HG03460 (cell line): ENCODE data around the gene ACER3.
"Not testable (repeated sequence)": the region's sequence is repeated elsewhere in the genome, so short reads cannot be mapped to it uniquely, and the experiment has no call there.

Experiments used
- ATAC-seq: cut with Tn5 transposase; IDR thresholded peaks from one replicate; pipeline ENCODE4 v1.9.1; 2021; ENCODE audit not compliant: unreplicated experiment

ACER3 gene

GRCh38 chr11:76836613-76837291, 24.0 kb upstream of the ACER3 start:
- no peak for ATAC-seq

- no peak for ATAC-seq
Observed at GRCh38 chr11:76837696-76838677, 22.7 kb upstream of the ACER3 start.

- ATAC-seq: no peak
Observed at GRCh38 chr11:76838678-76839068, 22.0 kb upstream of the ACER3 start.

DNA sequence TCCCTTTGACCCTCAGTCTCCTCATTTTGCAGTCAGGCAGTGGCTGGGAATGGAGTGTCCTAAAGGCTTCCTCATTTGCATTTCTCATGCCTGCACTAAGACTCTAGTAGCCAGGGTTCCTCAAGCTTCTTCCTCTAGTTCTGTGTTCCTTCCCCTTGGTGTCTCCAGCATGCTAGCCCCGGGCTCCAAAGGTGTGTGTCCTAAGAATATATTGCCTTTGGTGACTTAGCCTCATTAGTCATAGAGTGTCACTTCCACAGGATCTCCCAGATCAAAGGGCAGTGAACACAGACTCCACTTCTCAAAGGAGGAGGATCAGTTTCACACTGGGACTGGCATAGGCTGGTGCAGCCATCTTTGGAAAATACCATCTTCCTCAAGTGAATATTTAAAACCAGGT, 21.4 kb upstream of the ACER3 start:
- no peak for ATAC-seq

DNA sequence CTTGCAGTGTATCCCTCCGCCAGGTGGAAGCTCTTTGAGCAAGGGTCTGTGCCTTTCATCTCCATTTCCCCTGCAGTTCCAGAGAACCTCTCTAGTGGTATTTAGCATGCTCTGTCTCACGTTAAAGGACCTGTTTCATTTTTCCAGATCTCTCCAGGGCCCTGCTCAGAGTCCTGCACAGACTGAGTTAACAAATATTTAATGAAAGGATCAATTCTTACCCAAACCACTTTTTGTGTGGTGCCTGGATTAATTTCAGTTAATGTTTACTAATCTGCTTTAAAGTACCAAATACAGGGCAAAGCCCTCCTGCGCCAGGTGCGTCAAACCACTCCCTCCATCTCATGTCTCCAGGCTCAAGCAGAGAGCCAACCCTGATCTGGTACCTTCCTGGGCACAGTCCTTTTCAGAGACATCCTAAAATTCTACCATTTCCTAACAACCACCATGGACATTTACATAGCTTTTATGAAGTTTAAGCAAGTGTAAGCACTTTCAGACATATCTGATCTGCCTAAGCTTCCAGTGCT, 18.7 kb upstream of the ACER3 start:
- no peak for ATAC-seq

DNA sequence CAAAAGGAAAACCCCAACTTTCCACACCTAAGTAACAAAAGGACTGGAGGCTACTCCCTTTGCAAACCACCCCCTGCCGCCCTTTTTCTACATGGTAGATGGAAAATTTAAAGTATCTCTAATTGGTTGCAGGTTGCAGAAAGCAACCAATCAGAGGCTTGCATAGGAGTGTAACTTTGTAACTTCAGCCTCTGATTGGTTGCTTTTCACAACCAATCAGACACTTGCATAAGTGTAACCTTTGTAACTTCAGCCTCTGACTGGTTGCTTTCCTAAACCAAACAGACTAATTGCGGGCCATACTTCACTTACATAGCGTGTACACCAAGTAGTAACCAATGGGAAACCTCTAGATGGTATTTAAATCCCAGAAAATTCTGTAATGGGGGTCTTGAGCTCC, 16.8 kb upstream of the ACER3 start:
- no peak for ATAC-seq

GRCh38 chr11:76844511-76844910, 16.2 kb upstream of the ACER3 start:
- ATAC-seq: no peak

DNA sequence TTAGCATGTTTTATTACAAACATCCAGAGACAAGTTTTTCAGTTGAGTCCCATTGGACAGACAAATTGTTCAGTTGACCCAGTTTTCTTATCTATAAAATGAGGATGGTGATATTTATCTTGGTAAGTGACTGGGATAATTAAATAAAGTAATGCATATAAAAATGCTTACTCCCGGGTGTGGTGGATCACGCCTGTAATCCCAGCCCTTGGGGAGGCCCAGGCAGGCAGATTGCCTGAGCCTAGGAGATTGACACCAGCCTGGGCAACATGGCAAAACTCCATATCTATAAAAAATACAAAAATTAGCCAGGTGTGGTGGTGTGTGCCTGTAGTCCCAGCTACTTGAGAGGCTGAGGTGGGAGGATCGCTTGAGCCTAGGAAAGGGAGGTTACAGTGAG, 15.6 kb upstream of the ACER3 start:
- no peak for ATAC-seq

- no peak for ATAC-seq
Observed at GRCh38 chr11:76846441-76846840, 14.3 kb upstream of the ACER3 start.

DNA sequence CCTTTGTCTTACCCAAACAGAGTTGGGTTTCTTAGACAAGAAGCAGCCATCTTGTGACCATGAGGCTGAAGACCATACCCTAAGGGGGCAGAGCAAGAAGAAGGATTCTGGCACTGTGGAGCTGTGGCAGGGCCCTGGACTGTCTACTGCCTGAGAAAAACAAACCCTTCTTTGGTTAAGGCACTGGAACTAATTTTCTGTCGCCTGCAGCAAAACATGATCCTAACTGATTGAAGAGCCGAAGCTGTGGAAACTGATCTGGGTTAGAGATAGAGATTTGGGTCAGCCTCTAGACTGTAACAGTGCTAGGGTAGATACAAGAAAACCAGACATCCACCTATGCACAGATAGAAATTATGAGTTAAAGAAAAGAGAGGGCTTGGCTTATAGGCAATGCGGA, 11.3 kb upstream of the ACER3 start:
- ATAC-seq: no peak

GRCh38 chr11:76850130-76850529, 10.6 kb upstream of the ACER3 start:
- no peak for ATAC-seq

DNA sequence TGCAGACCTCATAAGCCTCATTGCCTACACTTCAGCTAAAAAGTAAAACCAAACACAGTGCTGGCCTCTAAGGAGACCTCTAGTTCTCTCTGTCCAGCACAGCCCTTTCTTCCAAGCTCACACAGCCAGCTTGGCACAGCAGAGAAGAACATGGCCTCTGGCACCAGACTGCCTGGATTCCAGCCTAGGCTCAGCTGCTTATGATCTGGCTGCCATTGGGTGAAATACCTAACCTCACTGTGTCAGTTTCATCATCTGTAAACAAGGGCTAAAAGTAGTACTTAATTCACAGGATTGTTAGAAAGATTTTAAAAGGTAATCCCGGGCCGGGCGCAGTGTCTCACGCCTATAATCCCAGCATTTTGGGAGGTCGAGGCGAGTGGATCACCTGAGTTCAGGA, 9.9 kb upstream of the ACER3 start:
- no peak for ATAC-seq

- no peak for ATAC-seq
Observed at GRCh38 chr11:76854709-76855108, 6.0 kb upstream of the ACER3 start.

DNA sequence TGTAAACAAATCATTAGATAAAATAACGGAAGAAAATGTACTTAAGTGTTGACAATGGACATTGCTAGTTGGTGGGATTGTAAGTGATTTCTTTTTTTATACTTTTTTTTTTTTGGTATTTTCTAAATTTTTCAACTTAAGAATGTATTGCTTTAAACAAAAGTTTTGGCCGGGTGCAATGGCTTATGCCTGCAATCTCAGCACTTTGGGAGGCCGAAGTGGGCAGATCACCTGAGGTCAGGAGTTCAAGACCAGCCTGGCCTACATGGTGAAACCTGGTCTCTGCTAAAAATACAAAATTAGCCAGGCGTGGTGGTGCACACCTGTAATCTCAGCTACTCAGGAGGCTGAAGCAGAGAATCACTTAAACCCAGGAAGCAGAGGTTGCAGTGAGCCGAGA, 5.0 kb upstream of the ACER3 start:
- not testable (repeated sequence) for ATAC-seq

GRCh38 chr11:76856106-76856505, 4.6 kb upstream of the ACER3 start:
- ATAC-seq: no peak

- ATAC-seq: no peak
Observed at GRCh38 chr11:76856571-76856970, 4.1 kb upstream of the ACER3 start.

- no peak for ATAC-seq
Observed at GRCh38 chr11:76857781-76858410, 2.8 kb upstream of the ACER3 start.

DNA sequence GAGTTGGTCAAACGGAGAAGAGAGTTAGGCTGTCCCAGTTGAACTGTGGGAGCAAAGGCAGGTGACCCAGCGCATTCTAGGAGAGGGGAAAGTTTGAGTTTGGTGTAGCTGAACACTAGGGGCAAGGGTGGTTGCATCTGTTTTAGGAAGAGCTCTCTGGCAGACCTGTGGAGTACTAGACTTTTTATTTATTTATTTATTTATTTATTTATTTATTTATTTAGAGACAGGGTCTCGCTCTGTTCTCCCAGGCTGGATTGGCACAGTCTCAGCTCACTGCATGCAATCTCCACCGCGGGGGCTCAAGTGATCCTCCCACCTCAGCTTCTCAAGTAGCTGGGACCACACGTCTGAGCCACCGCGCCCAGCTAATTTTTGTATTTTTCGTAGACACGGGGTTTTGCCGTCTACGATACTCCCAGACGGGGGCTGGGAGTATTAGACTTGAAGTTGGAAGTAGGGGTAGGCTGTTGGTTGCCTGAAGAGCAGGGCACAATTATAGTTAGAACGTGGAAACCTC, 950 bp upstream of the ACER3 start:
- ATAC-seq: no peak

GRCh38 chr11:76861490-76861953, 804 bp downstream of the ACER3 start:
- no peak for ATAC-seq

DNA sequence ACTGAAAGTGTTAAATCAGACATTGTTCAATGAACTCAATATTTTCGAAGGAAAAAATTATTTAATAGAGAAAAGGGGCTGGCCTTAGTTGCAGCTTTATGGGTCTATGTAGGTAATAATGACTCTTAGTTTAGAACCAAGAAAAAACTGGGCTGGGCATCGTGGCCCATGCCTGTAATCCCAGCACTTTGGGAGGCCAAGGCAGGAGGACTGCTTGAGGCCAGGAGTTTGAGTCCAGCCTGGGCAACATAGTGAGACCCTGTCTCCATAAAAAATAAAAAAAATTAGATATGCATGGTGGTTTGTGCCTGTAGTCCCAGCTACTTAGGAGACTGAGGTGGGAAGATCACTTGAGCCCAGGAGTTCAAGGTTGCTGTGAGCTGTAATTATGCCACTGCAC, 2.1 kb downstream of the ACER3 start:
- ATAC-seq: not testable (repeated sequence)

GRCh38 chr11:76863196-76863777, 2.6 kb downstream of the ACER3 start:
- no peak for ATAC-seq
